Dermis lymphatic vessel endothelial cell (primary cell): Measurements from ENCODE around the gene TMEM131L. TPM values are rescaled to one million over a fixed set of nuclear protein-coding genes. Genes with fewer than 3 reads are reported as not detected.

ENCODE experiments used
- total RNA-seq: library from RNA; depleted of rRNA; stranded (reverse); fragments of >200 nt; gene quantifications from 2 replicates; pipeline ENCODE4 v1.2.1, GENCODE V29; 2014

TMEM131L gene
- 16.8 and 20.5 TPM in 2 replicates for total RNA-seq

DNA sequence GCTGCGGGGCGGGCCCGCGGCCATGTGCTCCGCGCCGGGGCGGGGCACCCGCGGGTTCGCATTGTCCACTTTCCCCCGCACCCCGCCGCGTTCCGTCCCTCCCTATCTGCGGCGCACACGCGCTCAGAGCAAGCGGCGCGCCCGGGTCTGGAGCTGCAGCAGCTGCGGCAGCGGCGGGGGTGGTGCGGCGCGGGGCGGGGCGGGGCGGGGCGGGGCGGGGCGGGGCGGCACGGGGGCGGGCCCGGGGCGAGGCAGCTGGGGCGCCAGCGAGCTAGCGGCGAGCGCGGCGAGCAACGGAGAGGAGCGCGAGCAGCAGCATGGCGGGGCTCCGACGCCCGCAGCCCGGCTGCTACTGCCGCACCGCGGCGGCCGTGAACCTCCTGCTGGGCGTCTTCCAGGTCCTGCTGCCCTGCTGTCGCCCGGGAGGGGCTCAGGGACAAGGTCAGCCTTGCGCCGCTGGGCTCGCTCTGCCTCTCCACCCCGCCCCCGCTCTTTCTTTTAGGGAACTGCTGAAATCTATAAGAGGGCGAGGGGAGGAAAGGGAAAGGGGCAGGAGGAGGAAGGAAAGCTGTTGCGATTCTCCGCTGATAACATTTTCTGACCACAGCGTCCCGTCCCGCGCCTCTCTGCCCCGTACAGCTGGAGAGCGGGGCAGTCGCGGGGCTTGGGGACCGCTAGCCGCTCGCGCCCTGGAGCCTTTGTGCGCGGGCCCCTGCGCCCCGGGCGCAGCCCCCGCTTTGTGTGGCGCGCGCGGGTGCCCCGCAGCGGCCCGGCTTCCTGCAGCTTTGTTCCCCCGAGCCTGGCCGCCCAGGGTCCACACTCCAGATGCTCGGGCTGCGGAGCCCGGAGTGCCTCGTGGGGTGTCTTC, at the start of gene TMEM131L:
Gene TMEM131L, plus strand, starts transcription at position 280 of the 868 bp plus-strand sequence. Its CDS starts 38 bp downstream, at position 318.

GRCh38 chr4:153684182-153684970, 218.2 kb downstream of the TMEM131L start, which contains the start of gene TLR2:
Gene TLR2 (plus strand): TSS chr4:153684280. CDS start chr4:153702908, 18,628 bp downstream.

Other genes with a start within 250 kb of the TMEM131L start
- 0.87 and 2.1 TPM in 2 replicates for gene MND1, start 121.7 kb upstream of the TMEM131L start, total RNA-seq
- 0.09 and 0.43 TPM in 2 replicates for gene TLR2, start 217.9 kb downstream of the TMEM131L start, total RNA-seq